Activated CD4-positive, alpha-beta T cell treated with anti-CD3 and anti-CD28 coated beads, Interleukin-2, Interleukin-6, amounts not matched to agents 100 ng/mL and 50 ng/mL, durations not matched to agents 16 hours and 8 hours (primary cell): Measurements from ENCODE around the gene ADGRA3.

Experiments used
- DNase-seq: peaks from one replicate; pipeline ENCODE4 v3.0.0-alpha.2; 2020

The ADGRA3 gene

GRCh38 chr4:22515888-22516541, at the start of gene ADGRA3:
ADGRA3 (minus strand) TSS chr4:22516066; CDS start chr4:22515784, 282 bp downstream.
- peak; percentile 55 for DNase-seq

- no peak for DNase-seq
Measured at GRCh38 chr4:22556495-22556894, 40.6 kb upstream of the ADGRA3 start.

GRCh38 chr4:22554670-22555069, 38.8 kb upstream of the ADGRA3 start:
- DNase-seq = no peak

GRCh38 chr4:22553560-22553959, 37.7 kb upstream of the ADGRA3 start:
- DNase-seq = no peak

- no peak for DNase-seq
Measured at GRCh38 chr4:22552812-22553211, 36.9 kb upstream of the ADGRA3 start.

GRCh38 chr4:22551550-22551949, 35.7 kb upstream of the ADGRA3 start:
- no peak for DNase-seq

GRCh38 chr4:22546299-22546698, 30.4 kb upstream of the ADGRA3 start:
- no peak for DNase-seq

GRCh38 chr4:22539251-22539650, 23.4 kb upstream of the ADGRA3 start:
- DNase-seq = no peak

GRCh38 chr4:22537864-22538263, 22.0 kb upstream of the ADGRA3 start:
- DNase-seq = no peak

- DNase-seq = no peak
Measured at GRCh38 chr4:22534374-22534773, 18.5 kb upstream of the ADGRA3 start.

GRCh38 chr4:22532896-22533295, 17.0 kb upstream of the ADGRA3 start:
- no peak for DNase-seq

GRCh38 chr4:22532117-22532516, 16.3 kb upstream of the ADGRA3 start:
- no peak for DNase-seq

- no peak for DNase-seq
Measured at GRCh38 chr4:22531311-22532019, 15.6 kb upstream of the ADGRA3 start.

- no peak for DNase-seq
Measured at GRCh38 chr4:22524895-22525294, 9.0 kb upstream of the ADGRA3 start.

GRCh38 chr4:22522706-22523501, 7.0 kb upstream of the ADGRA3 start:
- DNase-seq = no peak

- DNase-seq = no peak
Measured at GRCh38 chr4:22522206-22522605, 6.3 kb upstream of the ADGRA3 start.

- DNase-seq = no peak
Measured at GRCh38 chr4:22521240-22521639, 5.4 kb upstream of the ADGRA3 start.

- DNase-seq = peak; percentile 26
Measured at GRCh38 chr4:22515145-22515887, 550 bp downstream of the ADGRA3 start.

GRCh38 chr4:22514481-22514880, 1.4 kb downstream of the ADGRA3 start:
- DNase-seq = no peak

GRCh38 chr4:22514001-22514400, 1.9 kb downstream of the ADGRA3 start:
- DNase-seq = no peak

- DNase-seq = no peak
Measured at GRCh38 chr4:22512306-22512705, 3.6 kb downstream of the ADGRA3 start.

GRCh38 chr4:22510750-22511149, 5.1 kb downstream of the ADGRA3 start:
- DNase-seq = no peak

- DNase-seq = no peak
Measured at GRCh38 chr4:22508376-22508775, 7.5 kb downstream of the ADGRA3 start.
